Globus pallidus (tissue), 1 donor: ENCODE measurements around the gene CALML3.

ENCODE experiments used
- DNase-seq: peaks from one replicate; pipeline ENCODE4 v3.0.0-alpha.2; 2015; ENCODE audit warnings: low spot score

Gene CALML3

DNA sequence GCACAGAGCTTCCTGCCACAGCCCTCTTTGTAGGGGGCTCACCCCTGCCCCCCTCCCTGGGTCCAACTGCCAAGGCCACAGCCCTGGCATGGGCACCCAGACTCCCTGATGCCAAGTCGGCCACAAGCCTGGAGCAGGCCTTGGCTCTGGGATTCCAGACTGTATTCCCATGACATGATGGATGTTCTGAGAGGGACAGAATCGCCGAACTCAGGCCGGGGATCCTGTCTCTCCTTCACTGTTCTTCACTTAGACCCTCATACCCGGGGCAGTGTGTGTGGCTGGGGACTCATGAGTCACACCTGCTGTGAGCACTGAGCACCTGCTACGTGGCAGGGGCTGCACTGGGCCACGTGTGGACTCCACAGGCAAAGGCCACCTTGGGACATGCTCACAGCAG is 33.3 kb upstream of the CALML3 start:
- no peak for DNase-seq

GRCh38 chr10:5492322-5492855 is 32.4 kb upstream of the CALML3 start:
- no peak for DNase-seq

DNA sequence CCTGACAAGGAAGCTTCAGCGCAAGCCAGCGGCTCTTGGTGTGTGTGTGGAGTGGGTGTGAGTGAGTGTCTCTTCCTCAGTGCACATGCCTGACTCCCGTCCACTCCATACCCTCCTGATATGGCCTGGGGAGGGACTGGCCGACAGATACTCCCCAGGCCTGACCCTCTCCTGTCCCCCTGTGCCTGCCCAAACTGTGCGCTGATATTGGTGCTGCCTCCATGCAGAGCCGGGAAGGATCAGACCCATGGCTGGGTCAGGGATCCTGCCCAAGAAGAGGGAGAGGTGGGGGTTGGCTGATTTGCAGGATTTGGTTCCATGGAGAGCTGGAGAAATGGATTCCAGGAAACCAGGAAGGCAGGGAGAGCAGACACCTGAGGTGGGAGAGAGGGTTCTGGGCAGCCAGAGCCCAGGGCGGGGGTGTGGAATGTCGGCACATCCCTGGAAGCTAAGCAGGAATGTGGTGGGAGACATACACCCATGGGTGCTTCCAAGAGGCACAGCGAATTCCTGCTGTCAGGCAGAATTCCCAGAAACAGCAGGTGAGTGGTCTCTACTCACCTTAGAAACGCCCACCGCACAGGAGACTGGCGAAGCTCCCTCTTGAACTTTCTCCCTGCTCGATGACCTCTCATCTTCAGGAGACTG is 31.7 kb upstream of the CALML3 start:
- DNase-seq: no peak

DNA sequence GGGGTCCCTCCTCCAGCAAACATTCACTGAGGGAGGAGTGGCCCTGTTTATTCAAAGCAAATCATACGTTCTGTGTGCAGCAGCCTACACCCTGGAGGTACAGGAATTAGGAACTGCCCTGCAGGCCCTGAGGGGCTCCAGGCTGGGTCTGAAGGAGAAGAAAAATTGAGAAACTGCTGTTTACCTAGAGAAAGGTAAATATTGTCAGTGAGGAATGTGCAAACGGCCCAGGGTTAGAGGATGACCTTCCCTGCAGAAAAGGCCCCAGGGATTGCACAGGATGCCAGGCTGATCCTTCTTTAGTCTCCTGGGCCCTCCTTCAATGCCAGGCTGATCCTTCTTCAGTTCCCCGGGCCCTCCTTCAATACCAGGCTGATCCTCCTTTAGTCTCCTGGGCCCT is 31.1 kb upstream of the CALML3 start:
- DNase-seq: no peak

DNA sequence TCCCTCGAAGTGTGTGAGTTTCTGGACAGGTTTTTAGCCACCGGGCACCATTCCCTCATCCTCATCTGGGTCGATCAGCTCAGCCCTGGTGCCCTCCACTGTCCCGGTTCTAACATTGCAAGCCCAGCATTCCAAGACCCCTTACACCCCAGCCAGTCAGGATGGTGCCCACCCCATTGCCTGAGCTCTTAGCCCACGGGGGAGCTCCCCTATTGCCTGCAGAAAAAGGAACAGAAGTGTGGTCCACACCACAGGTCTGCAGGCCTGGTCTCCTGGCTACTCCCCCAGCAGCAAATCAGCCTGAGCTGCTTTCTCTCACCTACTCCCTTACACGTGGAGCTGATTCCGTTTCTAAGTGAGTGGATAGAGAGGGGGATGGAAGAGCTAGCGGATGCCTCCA is 30.1 kb upstream of the CALML3 start:
- no peak for DNase-seq

GRCh38 chr10:5496261-5497250 is 28.2 kb upstream of the CALML3 start:
- DNase-seq: no peak

- DNase-seq: no peak
These were observed 27.5 kb upstream of the CALML3 start for GRCh38 chr10:5497289-5497688.

- no peak for DNase-seq
These were observed 26.6 kb upstream of the CALML3 start for GRCh38 chr10:5497948-5498730.

GRCh38 chr10:5498791-5499492 is 25.8 kb upstream of the CALML3 start:
- DNase-seq: no peak

- DNase-seq: no peak
These were observed 25.1 kb upstream of the CALML3 start, which contains the start of gene CALML5 for GRCh38 chr10:5499493-5500140. Gene CALML5 (minus strand): TSS chr10:5499570. CDS start chr10:5499438, 132 bp downstream.

DNA sequence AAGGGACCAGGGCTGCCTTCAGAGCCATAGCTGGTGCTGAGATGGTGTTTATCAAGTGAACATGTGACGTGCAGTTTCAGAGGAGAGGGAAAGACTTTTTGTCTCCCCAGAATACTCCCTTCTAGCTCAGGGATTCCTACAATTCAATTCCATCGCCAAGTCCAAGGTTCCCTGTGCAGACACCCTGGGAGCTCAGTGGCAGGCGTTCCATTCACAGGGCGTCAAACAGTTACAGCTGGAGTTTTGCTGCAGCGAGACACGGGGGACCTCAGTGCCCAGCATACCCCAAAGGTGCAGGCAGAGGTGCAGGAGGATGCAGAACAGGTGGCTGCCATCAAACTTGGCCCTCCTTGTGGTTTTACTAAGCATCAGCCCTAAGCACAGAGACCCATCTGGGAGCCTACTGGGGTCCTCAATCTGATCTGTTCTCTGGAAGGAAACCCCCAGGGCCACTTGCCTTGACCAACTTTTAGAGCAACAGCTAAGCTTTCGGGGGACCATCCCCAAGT is 24.5 kb upstream of the CALML3 start:
- DNase-seq: no peak

GRCh38 chr10:5500910-5501309 is 23.9 kb upstream of the CALML3 start:
- DNase-seq: no peak

GRCh38 chr10:5502061-5502521 is 22.7 kb upstream of the CALML3 start:
- DNase-seq: no peak

DNA sequence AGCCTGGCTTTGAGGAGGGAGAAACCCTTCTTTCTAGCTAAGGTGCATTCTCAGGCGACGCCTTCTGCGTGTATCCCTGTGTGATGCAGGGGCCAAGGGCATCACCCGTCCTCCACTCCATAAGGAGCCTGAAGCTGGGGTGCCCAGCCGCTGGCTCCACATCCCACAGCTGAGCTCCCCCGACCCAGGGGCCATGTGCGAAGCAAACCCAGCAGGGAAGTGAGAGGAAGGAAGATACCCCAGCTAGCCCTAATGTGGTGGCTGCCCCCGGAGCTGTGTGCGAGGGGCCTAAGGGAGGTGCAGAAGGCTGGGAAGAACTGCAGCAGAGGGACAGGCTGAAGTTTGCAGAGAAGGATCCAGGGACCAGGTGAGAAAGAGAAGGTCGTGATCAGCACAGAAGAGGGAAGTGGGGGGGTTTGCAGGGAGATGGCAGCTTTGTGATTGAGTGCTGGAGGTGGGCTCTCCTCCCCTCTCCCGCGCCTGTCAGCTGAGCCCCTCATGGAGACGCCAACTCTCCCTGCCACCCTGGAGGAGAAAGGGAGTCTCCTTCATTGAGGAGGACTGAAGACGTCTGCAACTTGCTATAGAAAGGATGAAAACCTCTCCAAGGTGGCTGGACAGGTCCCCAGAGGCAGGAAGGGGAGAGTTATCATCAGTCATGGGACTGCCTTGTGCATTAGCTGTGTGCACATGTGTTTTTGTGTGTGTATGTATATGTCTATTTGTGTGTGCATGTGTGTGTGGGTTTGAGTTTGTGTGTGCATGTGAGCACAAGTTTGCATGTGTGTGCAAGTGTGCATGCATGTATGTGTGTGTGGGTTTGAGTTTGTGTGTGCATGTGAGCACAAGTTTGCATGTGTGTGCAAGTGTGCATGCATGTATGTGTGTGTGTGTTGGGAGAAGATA is 21.9 kb upstream of the CALML3 start:
- no peak for DNase-seq

- DNase-seq: no peak
These were observed 21.3 kb upstream of the CALML3 start for GRCh38 chr10:5503477-5503835.

DNA sequence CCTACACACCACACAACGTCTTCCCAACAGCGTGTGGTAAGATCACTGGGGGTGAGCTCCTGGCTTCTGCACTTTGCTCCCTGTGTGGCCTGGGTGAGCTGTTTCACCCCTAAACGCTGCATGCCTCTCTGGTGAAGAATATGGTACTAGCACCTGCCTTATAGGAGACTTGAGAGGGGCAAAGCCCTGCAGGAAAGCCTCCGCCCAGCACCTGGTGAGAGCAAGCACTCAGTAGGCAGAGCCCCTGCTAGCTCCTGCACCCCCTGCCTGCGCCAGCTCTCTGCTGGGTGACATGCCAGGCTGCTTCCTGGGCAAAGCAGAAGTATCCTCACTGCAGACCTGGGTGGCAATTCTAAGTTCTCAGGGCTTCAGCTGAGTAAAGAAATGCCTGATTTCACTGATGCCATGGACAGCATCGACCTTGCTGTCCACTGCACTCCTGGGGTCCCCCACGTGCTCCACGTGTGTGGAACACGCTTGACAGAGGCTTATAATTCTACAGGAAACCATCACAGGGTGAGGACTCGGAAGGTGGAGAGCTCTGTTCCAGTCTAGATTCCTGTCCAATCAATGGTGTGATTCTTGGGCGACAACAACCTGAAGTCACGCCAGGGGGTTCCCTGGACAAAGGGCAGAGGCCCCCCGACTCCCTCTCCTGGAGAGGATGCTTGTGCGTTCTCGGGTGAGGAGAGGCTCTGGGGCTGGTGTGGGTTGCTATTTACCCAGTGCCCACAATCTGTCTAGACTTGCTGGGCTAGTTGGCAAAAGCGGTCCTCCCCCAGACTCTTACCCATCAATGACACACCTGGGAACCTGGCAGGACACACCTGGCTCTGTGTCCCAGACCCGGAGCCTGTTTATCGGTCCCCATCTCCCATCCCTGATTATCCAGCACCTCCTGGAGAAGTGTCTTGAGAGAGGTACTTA is 20.4 kb upstream of the CALML3 start:
- DNase-seq: no peak

DNA sequence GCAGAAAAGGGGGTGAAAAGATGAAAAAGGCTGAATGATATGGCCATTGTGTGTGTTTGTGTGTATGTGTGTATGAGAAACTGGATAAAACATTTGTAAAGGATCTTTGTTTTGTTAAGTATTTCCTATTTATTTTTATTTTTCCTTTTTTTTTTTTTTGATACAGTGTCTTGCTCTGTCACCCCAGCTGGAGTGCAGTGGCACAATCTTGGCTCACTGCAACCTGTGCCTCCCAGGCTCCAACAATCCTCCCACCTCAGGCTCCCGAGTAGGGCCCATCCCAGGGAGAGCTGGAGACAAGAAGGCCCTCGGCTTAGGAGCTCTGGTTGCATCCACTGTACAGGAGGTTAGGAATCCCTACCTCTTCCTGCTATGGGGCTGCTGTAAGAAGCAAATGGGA is 18.5 kb upstream of the CALML3 start:
- no peak for DNase-seq
